Loucy (cell line): ENCODE data around the gene VDAC1.

ENCODE experiments used
- H2AFZ ChIP-seq: fragments of 200-600 bp; sonication (generic); 2 replicates; pipeline ENCODE4 v1.6.0; 2016; ENCODE audit warnings: antibody characterized with exemption, mild to moderate bottlenecking, low read length, moderate library complexity
- H3F3A ChIP-seq: fragments of 200-600 bp; 2 replicates; pipeline ENCODE4 v1.6.0; 2016; ENCODE audit warnings: antibody characterized with exemption, low read depth, mild to moderate bottlenecking
- H3K27me3 ChIP-seq: fragments of 200-600 bp; sonication (generic); 2 replicates; pipeline ENCODE4 v1.6.1; 2014; ENCODE audit warnings: low read length, mild to moderate bottlenecking; ENCODE audit not compliant: insufficient read depth, poor library complexity, severe bottlenecking
- H3K36me3 ChIP-seq: fragments of 200-600 bp; sonication (generic); 2 replicates; pipeline ENCODE4 v1.6.1; 2016; ENCODE audit warnings: low read length; ENCODE audit not compliant: insufficient read depth
- H3K4me1 ChIP-seq: fragments of 200-600 bp; sonication (generic); 2 replicates; pipeline ENCODE4 v1.5.1; 2014; ENCODE audit warnings: low read length, mild to moderate bottlenecking; ENCODE audit not compliant: insufficient read depth, poor library complexity, severe bottlenecking
- H3K4me2 ChIP-seq: fragments of 200-600 bp; sonication (generic); 2 replicates; pipeline ENCODE4 v1.6.0; 2014; ENCODE audit warnings: antibody characterized with exemption, low read length, low read depth, mild to moderate bottlenecking; ENCODE audit not compliant: poor library complexity, severe bottlenecking
- H3K4me3 ChIP-seq: fragments of 200-600 bp; sonication (generic); 2 replicates; pipeline ENCODE4 v1.5.1; 2014; ENCODE audit warnings: low read length, mild to moderate bottlenecking, mixed read lengths; ENCODE audit not compliant: poor library complexity, severe bottlenecking
- H3K79me2 ChIP-seq: fragments of 200-600 bp; sonication (generic); 2 replicates; pipeline ENCODE4 v1.6.1; 2014; ENCODE audit warnings: low read length; ENCODE audit not compliant: insufficient read depth
- H3K9ac ChIP-seq: fragments of 200-600 bp; sonication (generic); 2 replicates; pipeline ENCODE4 v1.6.0; 2014; ENCODE audit warnings: mild to moderate bottlenecking, low read depth, low read length, moderate library complexity; ENCODE audit not compliant: poor library complexity, severe bottlenecking
- H3K9me2 ChIP-seq: fragments of 200-600 bp; sonication (generic); replicated peaks from 2 replicates; pipeline ENCODE4 v1.6.1; 2016; ENCODE audit warnings: low read depth, low read length, mixed read lengths
- H3K9me3 ChIP-seq: fragments of 200-600 bp; sonication (generic); 2 replicates; pipeline ENCODE4 v1.6.1; 2014; ENCODE audit warnings: mild to moderate bottlenecking, antibody characterized with exemption, low read length, low read depth; ENCODE audit not compliant: insufficient read depth
- H4K20me1 ChIP-seq: fragments of 200-600 bp; sonication (generic); 2 replicates; pipeline ENCODE4 v1.6.0; 2014; ENCODE audit warnings: antibody characterized with exemption, low read length, mild to moderate bottlenecking; ENCODE audit not compliant: insufficient read depth, poor library complexity, severe bottlenecking
- EZH2phosphoT487 ChIP-seq: fragments of 200-600 bp; IDR thresholded peaks from 2 replicates; pipeline ENCODE4 v1.6.1; 2018; ENCODE audit warnings: antibody characterized with exemption, mild to moderate bottlenecking, moderate library complexity, borderline replicate concordance
- TF ChIP-seq, protein P1 (sequence below): fragments of 200-600 bp; sonication (generic); conservative IDR thresholded peaks from 2 replicates; pipeline ENCODE4 v1.5.1; 2014; ENCODE audit warnings: mild to moderate bottlenecking, antibody characterized with exemption, low read length

VDAC1 gene

GRCh38 chr5:133947431-133947841 lies 57.3 kb downstream of the VDAC1 start:
- no peak overlapping the region for H3K9ac ChIP-seq
- H3K27me3 ChIP-seq, result no peaks in the 10 kb centered on the region
- no peaks in the 10 kb centered on the region for H3K4me1 ChIP-seq
- no peak overlapping the region for H3K4me3 ChIP-seq
- H3F3A ChIP-seq, result no peaks in the 10 kb centered on the region
- no peak overlapping the region for H2AFZ ChIP-seq
- no peaks in the 10 kb centered on the region for H4K20me1 ChIP-seq
- no peak overlapping the region for H3K4me2 ChIP-seq
- no peaks in the 10 kb centered on the region for H3K9me3 ChIP-seq
- H3K79me2 ChIP-seq, result no peaks in the 10 kb centered on the region
- H3K36me3 ChIP-seq, result no peaks in the 10 kb centered on the region
- H3K9me2 ChIP-seq, result no peaks in the 10 kb centered on the region
- no peak for TF ChIP-seq EZH2phosphoT487
- TF ChIP-seq, protein P1, sequence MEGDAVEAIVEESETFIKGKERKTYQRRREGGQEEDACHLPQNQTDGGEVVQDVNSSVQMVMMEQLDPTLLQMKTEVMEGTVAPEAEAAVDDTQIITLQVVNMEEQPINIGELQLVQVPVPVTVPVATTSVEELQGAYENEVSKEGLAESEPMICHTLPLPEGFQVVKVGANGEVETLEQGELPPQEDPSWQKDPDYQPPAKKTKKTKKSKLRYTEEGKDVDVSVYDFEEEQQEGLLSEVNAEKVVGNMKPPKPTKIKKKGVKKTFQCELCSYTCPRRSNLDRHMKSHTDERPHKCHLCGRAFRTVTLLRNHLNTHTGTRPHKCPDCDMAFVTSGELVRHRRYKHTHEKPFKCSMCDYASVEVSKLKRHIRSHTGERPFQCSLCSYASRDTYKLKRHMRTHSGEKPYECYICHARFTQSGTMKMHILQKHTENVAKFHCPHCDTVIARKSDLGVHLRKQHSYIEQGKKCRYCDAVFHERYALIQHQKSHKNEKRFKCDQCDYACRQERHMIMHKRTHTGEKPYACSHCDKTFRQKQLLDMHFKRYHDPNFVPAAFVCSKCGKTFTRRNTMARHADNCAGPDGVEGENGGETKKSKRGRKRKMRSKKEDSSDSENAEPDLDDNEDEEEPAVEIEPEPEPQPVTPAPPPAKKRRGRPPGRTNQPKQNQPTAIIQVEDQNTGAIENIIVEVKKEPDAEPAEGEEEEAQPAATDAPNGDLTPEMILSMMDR, result no peak

DNA sequence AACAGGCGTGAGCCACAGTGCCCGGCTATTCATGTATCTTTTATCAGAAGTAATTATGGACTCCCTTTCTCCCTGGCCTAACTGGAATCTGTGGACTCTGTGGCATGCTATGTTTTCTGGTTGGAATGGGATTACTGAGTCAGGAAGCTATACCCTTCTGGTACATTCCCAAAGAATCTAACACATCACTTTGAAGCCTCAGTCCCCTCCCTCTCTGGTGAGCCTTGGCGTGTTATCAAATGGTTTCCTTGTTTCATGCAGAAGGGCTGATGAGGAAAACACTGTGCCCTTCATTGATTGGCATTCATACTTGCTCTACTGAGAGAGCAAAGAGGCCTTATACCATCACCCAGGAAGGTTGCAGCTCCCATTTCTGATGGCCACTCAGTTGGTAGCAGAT lies 59.2 kb downstream of the VDAC1 start:
- no peaks in the 10 kb centered on the region for H3K27me3 ChIP-seq
- no peak overlapping the region for H2AFZ ChIP-seq
- no peak overlapping the region for H3K9ac ChIP-seq
- no peaks in the 10 kb centered on the region for H3K4me1 ChIP-seq
- H3F3A ChIP-seq, result no peaks in the 10 kb centered on the region
- TF ChIP-seq EZH2phosphoT487, result no peak
- TF ChIP-seq, protein P1, result no peak
- H3K79me2 ChIP-seq, result no peaks in the 10 kb centered on the region
- no peaks in the 10 kb centered on the region for H4K20me1 ChIP-seq
- H3K9me3 ChIP-seq, result no peaks in the 10 kb centered on the region
- H3K36me3 ChIP-seq, result no peaks in the 10 kb centered on the region
- H3K4me2 ChIP-seq, result no peak overlapping the region
- H3K4me3 ChIP-seq, result no peak overlapping the region
- no peaks in the 10 kb centered on the region for H3K9me2 ChIP-seq

GRCh38 chr5:133944263-133945185 lies 60.3 kb downstream of the VDAC1 start:
- Histone ChIP-seq H3K36me3 (no peaks in the 10 kb centered on the region), H3K27me3 (no peaks in the 10 kb centered on the region), H3K4me1 (no peaks in the 10 kb centered on the region), H2AFZ (no peak overlapping the region), H3K9me2 (no peaks in the 10 kb centered on the region), H3F3A (no peaks in the 10 kb centered on the region), H3K4me2 (no peak overlapping the region), H4K20me1 (no peaks in the 10 kb centered on the region), H3K4me3 (no peak overlapping the region), H3K9ac (no peak overlapping the region), H3K79me2 (no peaks in the 10 kb centered on the region), H3K9me3 (no peaks in the 10 kb centered on the region)
- TF ChIP-seq, protein P1, result peak; percentile 61
- TF ChIP-seq EZH2phosphoT487, result no peak
